ENCODE measurements around the gene LAMA5. TPM values are rescaled to one million over a fixed set of nuclear protein-coding genes. Genes with fewer than 3 reads are reported as not detected.

The LAMA5 gene
- total RNA-seq, 3 donors from 2014 or later, result 16.6 to 114 (median 53.3) TPM

DNA sequence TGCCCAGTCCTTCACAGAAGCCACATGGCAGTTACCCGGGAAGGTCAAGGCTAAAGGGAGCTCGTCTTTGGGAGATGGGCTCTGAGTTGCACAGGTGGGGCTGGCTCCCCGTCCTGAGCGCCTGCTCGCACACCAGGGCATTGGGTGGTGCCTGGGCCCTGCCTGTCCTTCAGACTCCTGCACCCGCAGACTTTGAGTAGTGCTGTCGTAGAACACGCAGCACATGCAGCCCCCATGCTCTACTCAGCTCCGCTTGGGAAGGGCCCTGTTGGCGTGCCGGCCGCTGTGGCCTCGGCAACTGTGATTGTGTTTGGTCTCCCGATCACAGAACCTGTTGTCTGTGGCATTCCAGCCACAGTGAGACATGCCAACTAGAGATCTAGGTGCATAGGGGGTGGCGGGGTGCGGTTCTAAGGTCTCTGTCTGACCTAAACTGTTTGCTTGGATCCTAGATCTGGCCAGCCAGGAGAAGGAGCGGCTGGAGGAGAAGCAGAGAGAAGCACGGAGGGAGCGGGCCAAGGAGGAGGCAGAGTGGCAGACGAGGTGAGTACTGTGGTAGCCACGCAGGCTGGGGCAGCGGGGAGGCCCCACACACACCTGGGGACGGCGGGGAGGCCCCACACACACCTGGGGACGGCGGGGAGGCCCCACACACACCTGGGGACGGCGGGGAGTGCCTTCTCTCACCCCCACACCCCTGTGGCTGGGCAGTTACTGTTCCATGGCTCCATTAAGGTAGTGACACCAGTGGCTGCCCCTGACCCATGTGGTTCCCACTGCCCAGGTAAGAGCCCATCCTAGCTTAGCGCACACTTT is 75.7 kb downstream of the LAMA5 start:
- H3K36me3 ChIP-seq, result no peaks in the 10 kb centered on the region
- H3K4me3 ChIP-seq, result no peak overlapping the region
- no peak for DNase-seq (ENCODE audit: low spot score in 2 of 2)
- no peaks in the 10 kb centered on the region for H3K4me1 ChIP-seq
- no peak overlapping the region for H3K27ac ChIP-seq
- intact Hi-C loops (cut with DNase I; ENCODE audit: low total_unique reads), result no loop called here
- no peaks in the 10 kb centered on the region for H3K27me3 ChIP-seq
- TF ChIP-seq, protein P1, sequence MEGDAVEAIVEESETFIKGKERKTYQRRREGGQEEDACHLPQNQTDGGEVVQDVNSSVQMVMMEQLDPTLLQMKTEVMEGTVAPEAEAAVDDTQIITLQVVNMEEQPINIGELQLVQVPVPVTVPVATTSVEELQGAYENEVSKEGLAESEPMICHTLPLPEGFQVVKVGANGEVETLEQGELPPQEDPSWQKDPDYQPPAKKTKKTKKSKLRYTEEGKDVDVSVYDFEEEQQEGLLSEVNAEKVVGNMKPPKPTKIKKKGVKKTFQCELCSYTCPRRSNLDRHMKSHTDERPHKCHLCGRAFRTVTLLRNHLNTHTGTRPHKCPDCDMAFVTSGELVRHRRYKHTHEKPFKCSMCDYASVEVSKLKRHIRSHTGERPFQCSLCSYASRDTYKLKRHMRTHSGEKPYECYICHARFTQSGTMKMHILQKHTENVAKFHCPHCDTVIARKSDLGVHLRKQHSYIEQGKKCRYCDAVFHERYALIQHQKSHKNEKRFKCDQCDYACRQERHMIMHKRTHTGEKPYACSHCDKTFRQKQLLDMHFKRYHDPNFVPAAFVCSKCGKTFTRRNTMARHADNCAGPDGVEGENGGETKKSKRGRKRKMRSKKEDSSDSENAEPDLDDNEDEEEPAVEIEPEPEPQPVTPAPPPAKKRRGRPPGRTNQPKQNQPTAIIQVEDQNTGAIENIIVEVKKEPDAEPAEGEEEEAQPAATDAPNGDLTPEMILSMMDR (IDR thresholded peaks at IDR 0.05), result no peak
- TF ChIP-seq POLR2A (IDR thresholded peaks at IDR 0.05) (no peak), POLR2AphosphoS5 (IDR thresholded peaks at IDR 0.05) (no peak)
- no peaks in the 10 kb centered on the region for H3K9me3 ChIP-seq

DNA sequence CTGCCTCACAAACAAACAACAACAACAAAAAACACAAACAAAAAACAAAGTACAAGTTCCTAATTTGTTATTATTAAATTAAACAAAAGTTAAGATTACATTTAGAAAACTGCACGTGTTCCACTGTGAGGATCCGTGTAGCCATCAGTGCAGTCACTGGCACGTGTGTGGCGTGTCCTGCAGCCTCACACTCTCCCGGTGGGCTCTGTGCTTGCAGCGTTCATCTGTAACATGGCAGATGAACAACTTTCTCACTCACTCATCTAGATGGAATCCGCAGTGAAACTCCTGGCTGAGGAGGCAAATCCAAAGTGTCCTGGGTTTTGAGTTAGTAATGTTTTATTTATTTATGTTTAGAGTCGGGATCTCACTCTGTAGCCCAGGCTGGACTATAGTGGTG is 77.2 kb downstream of the LAMA5 start:
- intact Hi-C loops (cut with DNase I; ENCODE audit: low total_unique reads), result loop anchor here (5.0 kb wide), 1 partner anchor 182 kb away; no protein-coding TSS in a partner anchor
- no peak for DNase-seq (ENCODE audit: low spot score in 2 of 2)

DNA sequence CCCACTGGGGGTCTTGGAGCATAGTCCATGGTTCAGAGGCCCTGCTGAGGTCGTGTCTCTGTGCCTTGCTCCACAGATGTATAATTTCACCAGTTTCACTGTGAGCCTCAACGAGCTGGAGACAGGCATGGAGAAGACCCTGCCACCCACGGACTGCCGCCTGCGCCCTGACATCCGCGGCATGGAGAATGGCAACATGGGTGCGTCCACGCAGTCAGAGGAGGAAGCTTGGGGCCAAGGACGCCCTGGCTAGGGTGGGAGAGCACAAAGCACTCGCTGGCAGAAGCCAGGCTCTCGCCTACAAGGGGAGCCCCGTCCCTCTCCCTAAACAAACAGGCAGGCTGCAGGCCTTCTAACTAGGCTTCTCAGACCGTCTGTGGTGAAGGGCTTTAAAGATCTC is 78.0 kb downstream of the LAMA5 start:
- DNase-seq (ENCODE audit: low spot score in 2 of 2), result no peak
- TF ChIP-seq, protein P1 (IDR thresholded peaks at IDR 0.05), result no peak
- TF ChIP-seq POLR2A (IDR thresholded peaks at IDR 0.05) (no peak), POLR2AphosphoS5 (IDR thresholded peaks at IDR 0.05) (no peak)
- H3K4me3 ChIP-seq, result no peak overlapping the region
- no peak overlapping the region for H3K27ac ChIP-seq
- no peaks in the 10 kb centered on the region for H3K4me1 ChIP-seq
- H3K27me3 ChIP-seq, result no peaks in the 10 kb centered on the region
- H3K9me3 ChIP-seq, result no peaks in the 10 kb centered on the region
- no peaks in the 10 kb centered on the region for H3K36me3 ChIP-seq
- intact Hi-C loops (cut with DNase I; ENCODE audit: low total_unique reads), result loop anchor here (5.0 kb wide), 1 partner anchor 183 kb away; no protein-coding TSS in a partner anchor

More for the DNA sequence above, 77.2 kb downstream of the LAMA5 start:
- TF ChIP-seq, protein P1 (IDR thresholded peaks at IDR 0.05), result no peak
- TF ChIP-seq POLR2AphosphoS5 (IDR thresholded peaks at IDR 0.05) (no peak), POLR2A (IDR thresholded peaks at IDR 0.05) (no peak)
- H3K27ac ChIP-seq, result no peak overlapping the region
- no peaks in the 10 kb centered on the region for H3K4me1 ChIP-seq
- H3K36me3 ChIP-seq, result no peaks in the 10 kb centered on the region
- H3K4me3 ChIP-seq, result no peak overlapping the region
- no peaks in the 10 kb centered on the region for H3K27me3 ChIP-seq
- no peaks in the 10 kb centered on the region for H3K9me3 ChIP-seq

DNA sequence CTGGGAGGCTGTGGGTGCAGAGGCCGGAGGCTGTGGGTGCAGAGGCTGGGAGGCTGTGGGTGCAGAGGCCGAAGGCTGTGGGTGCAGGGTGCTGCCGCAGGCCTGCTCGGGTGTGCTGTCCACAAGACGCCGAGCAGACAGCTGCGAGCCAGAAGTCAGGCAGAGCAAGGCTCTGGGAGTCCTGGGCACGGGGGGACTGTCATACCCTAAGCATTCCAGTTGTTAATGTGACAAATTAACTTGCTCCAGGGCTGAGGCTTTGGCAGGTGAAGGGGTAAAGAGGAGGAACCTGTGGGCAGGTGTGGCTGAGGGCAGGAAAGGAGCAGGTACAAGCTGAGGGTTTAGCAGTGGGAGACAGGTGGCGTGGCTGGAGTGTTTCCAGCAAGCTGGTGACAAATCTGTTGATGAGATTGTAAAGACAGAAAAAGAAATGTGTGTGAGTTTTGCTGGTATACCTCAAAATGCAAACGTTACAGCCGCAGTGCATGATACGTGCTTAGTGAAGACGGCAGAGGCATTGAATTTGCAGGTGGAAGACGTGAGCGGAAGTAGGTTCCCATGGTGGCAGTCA is 78.5 kb downstream of the LAMA5 start:
- H3K27me3 ChIP-seq, result no peaks in the 10 kb centered on the region
- no peak overlapping the region for H3K27ac ChIP-seq
- no peak for TF ChIP-seq POLR2AphosphoS5 (IDR thresholded peaks at IDR 0.05)
- TF ChIP-seq, protein P1 (IDR thresholded peaks at IDR 0.05), result no peak
- no peak for TF ChIP-seq POLR2A (IDR thresholded peaks at IDR 0.05)
- intact Hi-C loops (cut with DNase I; ENCODE audit: low total_unique reads), result loop anchor here (5.0 kb wide), 1 partner anchor 184 kb away; no protein-coding TSS in a partner anchor
- no peaks in the 10 kb centered on the region for H3K36me3 ChIP-seq
- no peaks in the 10 kb centered on the region for H3K9me3 ChIP-seq
- H3K4me3 ChIP-seq, result no peak overlapping the region
- H3K4me1 ChIP-seq, result no peaks in the 10 kb centered on the region
- no peak for DNase-seq (ENCODE audit: low spot score in 2 of 2)

All from breast epithelium (tissue), 4 donors.